Measurements from ENCODE around the gene IGF1. TPM values are rescaled to one million over a fixed set of nuclear protein-coding genes. Genes with fewer than 3 reads are reported as not detected.

IGF1 gene
- total and polyA plus RNA-seq, 9 of the 15 experiments (the other 6 are each of a cell fraction or from before 2014, with no cell fraction given): 3.7 to 13.9 (median 4.5) TPM

- TF ChIP-seq HMBOX1 (IDR thresholded peaks at IDR 0.05) (no peak), CTCF (IDR thresholded peaks at IDR 0.05 in 2 of 3, conservative IDR thresholded peaks at IDR 0.05 in 1 of 3; ENCODE audit: insufficient read depth in 2 of 3, low read depth in 1 of 3, low read length in 3 of 3) (no peak), ZKSCAN3 (CRISPR knock-in tag; IDR thresholded peaks at IDR 0.05) (no peak), TCF3 (CRISPR knock-in tag; IDR thresholded peaks at IDR 0.05) (no peak), ZNF668 (CRISPR knock-in tag; IDR thresholded peaks at IDR 0.05) (no peak), MYC (IDR thresholded peaks at IDR 0.05; ENCODE audit: low read depth, low read length) (no peak), MYC (CRISPR knock-in tag; IDR thresholded peaks at IDR 0.05; ENCODE audit: borderline replicate concordance, low read depth) (no peak)
Measured at GRCh38 chr12:102527171-102527720, 46.9 kb upstream of the IGF1 start (continued).

- no peaks in the 10 kb centered on the region for H4K20me1 ChIP-seq (replicated peaks; ENCODE audit: control insufficient read depth, insufficient read depth, low read length)
- no peaks in the 10 kb centered on the region for H3K27me3 ChIP-seq (ENCODE audit: control insufficient read depth in 2 of 2, insufficient read depth in 2 of 2, low read length in 2 of 2)
- no peak for FAIRE-seq
- no peaks in the 10 kb centered on the region for H3K79me2 ChIP-seq (ENCODE audit: control insufficient read depth, insufficient read depth, low read length)
- no TSS peak for BruUV-seq (replicated peaks)
- no peak overlapping the region for H3K9ac ChIP-seq (ENCODE audit: insufficient read depth in 1 of 2, low read depth in 2 of 2, low read length in 2 of 2)
- H3K4me3 ChIP-seq: no peak overlapping the region
- no peaks in the 10 kb centered on the region for H3K36me3 ChIP-seq (ENCODE audit: control insufficient read depth, insufficient read depth, low read length)
- no peak overlapping the region for H3K4me2 ChIP-seq (ENCODE audit: insufficient read depth, low read length)
- intact Hi-C loops (cut with micrococcal nuclease) (no loop called here), in situ Hi-C loops (cut with MboI) (no loop called here)
- H3K9me1 ChIP-seq (ENCODE audit: control insufficient read depth, insufficient read depth, low read length): no peaks in the 10 kb centered on the region
- CTCF ChIA-PET (ENCODE audit: low intra/inter-chr PET ratio): no interaction called here
- no peak overlapping the region for H2AFZ ChIP-seq (ENCODE audit: low read depth, low read length)
- 0% methylated on average over 1 of the region's 1 CpG for WGBS (ENCODE audit: insufficient coverage, low coverage, missing lambda C conversion rate)
- POLR2A ChIA-PET: interaction anchor here (1.0 kb wide), 1 partner anchor 13 kb away, joined by 3 read pairs; no protein-coding TSS in a partner anchor
- H3K9me3 ChIP-seq (replicated peaks; ENCODE audit: control insufficient read depth, insufficient read depth, low read depth, low read length): no peaks in the 10 kb centered on the region
- no peak for ATAC-seq
- no peak overlapping the region for H3K27ac ChIP-seq (ENCODE audit: extremely low read depth, low read depth, low read length)
- H3K4me1 ChIP-seq (replicated peaks in 1 of 2; ENCODE audit: control insufficient read depth in 2 of 2, insufficient read depth in 2 of 2, low read length in 2 of 2): no peaks in the 10 kb centered on the region; a peak in 1 of 5 replicates
- DNase-seq (ENCODE audit: extremely low read depth in 1 of 4, low spot score in 3 of 4): no peak
- TF ChIP-seq ZBTB7A (IDR thresholded peaks at IDR 0.05; ENCODE audit: borderline replicate concordance, control insufficient read depth, low read depth, low read length) (no peak), GTF2E2 (tag; IDR thresholded peaks at IDR 0.05) (no peak), TEAD1 (CRISPR knock-in tag; IDR thresholded peaks at IDR 0.05) (no peak), HDGF (IDR thresholded peaks at IDR 0.05) (no peak), THRA (IDR thresholded peaks at IDR 0.05) (no peak), SETDB1 (IDR thresholded peaks at IDR 0.05; ENCODE audit: low read length) (no peak), POLR2A (conservative IDR thresholded peaks at IDR 0.05) (no peak), ELF2 (CRISPR knock-in tag; IDR thresholded peaks at IDR 0.05) (no peak)
Measured at GRCh38 chr12:102526656-102527055, 46.3 kb upstream of the IGF1 start.

Measured in K562 (cell line).